GM13977 (cell line): ENCODE results near the gene LEMD2.

Source experiments
- DNase-seq: peaks from one replicate; pipeline ENCODE4 v3.0.0; 2012; ENCODE audit warnings: low spot score
- CTCF ChIP-seq: IDR thresholded peaks from 2 replicates; pipeline ENCODE4 v1.5.1; 2012; ENCODE audit warnings: mild to moderate bottlenecking, control low read depth; ENCODE audit not compliant: insufficient read depth; ENCODE audit errors: extremely low read depth, missing control alignments
- in situ Hi-C: fragments of 300-500 bp; cut with MboI; formaldehyde crosslinking; loops from one replicate; pipeline ENCODE4 v1.12.0; 2022; ENCODE audit warnings: low sequenced_read_pairs, low pct_unique_long_range_greater_than_20kb, mixed read lengths, inconsistent platforms; ENCODE audit not compliant: unreplicated experiment

Gene LEMD2

GRCh38 chr6:33823806-33824205 is 34.9 kb upstream of the LEMD2 start:
- in situ Hi-C loops: no loop called here
- TF ChIP-seq CTCF: no peak

GRCh38 chr6:33822575-33823395 is 33.9 kb upstream of the LEMD2 start:
- no peak for DNase-seq
- in situ Hi-C loops: no loop called here
- TF ChIP-seq CTCF: no peak

More at GRCh38 chr6:33823806-33824205, 34.9 kb upstream of the LEMD2 start:
- DNase-seq: no peak

GRCh38 chr6:33820784-33821520 is 32.0 kb upstream of the LEMD2 start:
- no peak for DNase-seq
- in situ Hi-C loops: no loop called here
- TF ChIP-seq CTCF: no peak

GRCh38 chr6:33820243-33820642 is 31.3 kb upstream of the LEMD2 start:
- no peak for DNase-seq
- TF ChIP-seq CTCF: no peak
- in situ Hi-C loops: no loop called here

GRCh38 chr6:33819021-33819420 is 30.1 kb upstream of the LEMD2 start:
- in situ Hi-C loops: no loop called here
- DNase-seq: no peak
- TF ChIP-seq CTCF: no peak

GRCh38 chr6:33818293-33818692 is 29.4 kb upstream of the LEMD2 start:
- in situ Hi-C loops: no loop called here
- no peak for DNase-seq
- no peak for TF ChIP-seq CTCF
